ENCODE measurements around the gene HES6.
"Not testable (repeated sequence)": the region's sequence is repeated elsewhere in the genome, so short reads cannot be mapped to it uniquely, and the experiment has no call there.

Gene HES6, protein sequence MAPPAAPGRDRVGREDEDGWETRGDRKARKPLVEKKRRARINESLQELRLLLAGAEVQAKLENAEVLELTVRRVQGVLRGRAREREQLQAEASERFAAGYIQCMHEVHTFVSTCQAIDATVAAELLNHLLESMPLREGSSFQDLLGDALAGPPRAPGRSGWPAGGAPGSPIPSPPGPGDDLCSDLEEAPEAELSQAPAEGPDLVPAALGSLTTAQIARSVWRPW

DNA sequence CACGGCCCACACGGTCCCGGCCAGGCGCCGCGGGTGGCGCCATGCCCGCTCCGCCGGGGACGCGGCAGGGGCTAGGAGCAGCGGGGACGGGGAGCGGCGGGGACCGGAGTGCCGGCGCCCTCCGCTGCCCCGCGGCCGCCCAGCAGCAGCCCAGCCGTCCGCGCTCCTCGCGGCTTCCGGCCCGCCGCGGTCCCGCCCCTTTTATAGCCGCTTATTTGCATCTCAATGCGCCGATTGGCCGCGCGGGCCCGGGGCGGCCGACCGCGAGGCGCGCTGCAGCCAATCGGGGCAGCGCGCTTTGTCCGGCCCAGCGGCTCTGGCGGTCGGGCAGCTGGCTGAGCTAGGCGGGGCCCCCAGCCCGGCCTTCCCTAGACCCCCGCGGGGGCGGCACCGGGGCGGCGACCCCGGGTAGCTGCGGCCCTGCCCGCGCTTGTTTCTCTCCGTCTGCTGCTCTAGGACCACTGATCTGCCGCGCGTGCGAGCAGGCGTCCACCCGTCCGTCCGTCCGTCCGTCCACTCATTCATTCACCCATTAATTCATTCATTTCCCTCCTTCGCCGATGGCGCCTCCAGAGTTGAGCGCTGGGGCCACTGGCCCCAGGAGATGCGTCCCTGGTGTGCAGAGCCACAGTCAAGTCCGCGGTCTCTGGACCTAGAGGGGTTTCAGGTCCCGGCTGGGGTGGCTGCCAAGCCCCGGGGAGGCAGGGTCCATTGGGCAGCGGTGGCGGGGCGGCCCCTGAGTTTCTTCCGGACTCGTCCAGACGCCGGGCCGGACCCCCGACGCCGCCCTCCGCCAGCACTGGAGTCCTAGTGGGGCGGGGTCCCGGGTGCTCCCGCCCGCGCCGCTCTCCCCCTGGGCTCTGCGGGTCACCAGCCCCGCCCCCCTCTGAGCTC lies at the start of gene HES6:
TSS of gene HES6 (minus strand) at position 176 of the 894 bp plus-strand sequence. CDS start at position 43, 133 bp downstream.
- peak; percentile 24 for DNase-seq

DNA sequence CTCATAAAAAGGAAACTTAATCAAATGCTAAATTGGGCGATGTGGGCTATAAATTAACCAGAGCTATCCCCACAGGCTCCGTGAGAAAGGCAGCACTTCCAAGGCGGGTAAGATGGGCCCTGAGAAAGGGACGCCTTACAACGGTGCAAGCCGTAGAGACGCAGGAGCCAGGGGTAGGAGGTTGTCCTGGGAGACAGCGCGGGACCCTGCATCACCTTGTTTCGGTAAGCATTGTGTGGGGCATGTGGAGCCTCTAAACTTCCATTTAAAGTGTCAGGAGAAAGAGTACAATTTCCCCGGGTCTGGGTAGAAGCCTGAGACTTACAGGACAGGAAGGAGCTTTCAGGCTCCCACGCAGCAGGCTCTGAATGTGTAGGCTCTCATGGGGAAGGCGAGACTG lies 49.7 kb upstream of the HES6 start:
- no peak for DNase-seq

DNA sequence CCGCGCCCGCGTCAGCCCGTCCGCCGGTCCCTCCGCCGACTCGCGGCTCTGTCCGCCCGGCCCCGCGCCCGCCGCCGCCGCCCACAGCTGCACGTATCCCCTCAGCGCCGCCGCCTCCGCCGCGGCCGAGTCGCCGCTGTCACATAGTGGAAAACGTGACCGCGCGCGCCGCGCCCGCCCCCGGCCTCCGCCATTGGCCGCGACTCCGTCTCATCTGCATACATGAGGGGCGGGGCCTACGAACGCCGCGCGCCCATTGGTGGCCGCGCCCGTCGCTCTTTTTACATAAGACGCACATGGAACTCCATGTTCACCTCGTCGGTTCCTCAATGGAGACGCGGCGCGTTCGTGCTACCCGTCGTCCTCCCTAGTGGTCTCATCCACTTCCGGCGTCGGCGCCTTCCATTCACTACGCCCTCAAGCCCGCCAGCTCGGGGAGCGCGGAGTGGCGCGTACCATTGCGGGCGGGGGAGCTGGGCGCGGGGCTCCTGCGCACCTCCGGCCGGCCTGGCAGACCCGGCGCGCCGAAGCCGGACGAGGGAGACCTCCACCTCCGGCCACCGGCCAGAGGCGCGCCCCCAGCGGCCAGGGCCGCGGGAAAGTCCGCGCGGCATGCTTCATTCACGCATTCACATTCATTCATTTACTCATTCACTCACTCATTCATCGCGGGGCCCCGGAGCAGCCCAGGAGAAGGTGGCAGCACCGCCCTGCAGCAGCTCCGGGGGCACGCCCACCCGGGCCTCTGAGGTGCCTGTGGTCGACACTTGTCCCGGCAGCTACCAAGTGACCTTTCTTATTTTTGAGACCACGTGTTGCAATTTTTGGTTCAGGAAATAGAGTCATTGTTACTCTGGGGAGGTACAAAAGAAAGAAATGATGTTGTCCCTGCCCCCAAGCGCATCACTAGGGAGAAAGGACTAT lies 49.1 kb upstream of the HES6 start:
- peak; percentile 89 for DNase-seq

DNA sequence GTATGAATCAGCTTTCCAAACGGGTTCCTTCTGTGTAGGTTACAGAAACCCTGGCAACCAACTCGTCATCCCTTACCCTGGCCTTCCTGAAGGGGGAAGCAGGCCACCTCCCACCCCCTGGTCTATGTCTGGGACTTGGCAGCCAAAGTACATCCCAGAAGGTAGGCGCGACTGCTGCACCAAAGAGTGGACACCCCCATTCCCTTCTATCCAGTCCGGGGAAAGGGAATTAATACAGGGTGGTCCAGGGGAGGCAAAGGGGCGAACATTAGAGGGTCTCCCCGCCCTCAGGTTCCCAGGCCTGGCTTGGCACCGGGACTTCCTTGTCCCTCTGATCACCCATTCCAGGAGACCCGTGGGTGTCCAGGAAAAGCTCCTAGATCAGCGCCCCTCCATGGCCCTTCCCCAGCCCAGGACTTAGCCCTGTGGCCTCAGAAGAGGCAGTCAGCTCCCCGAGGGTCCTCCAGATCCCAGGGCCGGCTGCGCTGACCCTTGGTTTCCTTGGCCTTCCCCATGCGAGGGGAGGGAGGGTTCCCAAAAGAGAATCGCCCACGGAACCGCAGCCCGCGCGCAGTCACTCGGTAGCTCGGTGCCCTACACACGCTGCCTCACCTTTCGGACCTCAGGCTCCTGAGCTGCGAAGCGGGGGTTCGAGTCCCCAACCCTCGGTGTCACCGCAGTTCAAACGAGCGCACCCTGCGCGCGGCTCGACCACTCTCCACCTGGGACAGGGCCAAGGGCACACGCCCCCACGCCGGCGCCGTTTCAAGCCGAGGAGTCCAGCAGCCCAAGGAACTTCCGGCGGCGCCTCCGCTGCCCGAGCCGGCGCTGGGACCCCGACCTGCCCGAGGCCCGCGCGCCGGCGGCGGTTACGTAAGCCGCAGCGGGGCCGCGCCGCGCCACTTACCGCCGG lies 48.2 kb upstream of the HES6 start, which contains the start of gene PER2:
TSS of gene PER2 (minus strand) at position 874 of the 913 bp plus-strand sequence. CDS start 10,674 bp downstream, outside the sequence.
- DNase-seq = peak; percentile 52

DNA sequence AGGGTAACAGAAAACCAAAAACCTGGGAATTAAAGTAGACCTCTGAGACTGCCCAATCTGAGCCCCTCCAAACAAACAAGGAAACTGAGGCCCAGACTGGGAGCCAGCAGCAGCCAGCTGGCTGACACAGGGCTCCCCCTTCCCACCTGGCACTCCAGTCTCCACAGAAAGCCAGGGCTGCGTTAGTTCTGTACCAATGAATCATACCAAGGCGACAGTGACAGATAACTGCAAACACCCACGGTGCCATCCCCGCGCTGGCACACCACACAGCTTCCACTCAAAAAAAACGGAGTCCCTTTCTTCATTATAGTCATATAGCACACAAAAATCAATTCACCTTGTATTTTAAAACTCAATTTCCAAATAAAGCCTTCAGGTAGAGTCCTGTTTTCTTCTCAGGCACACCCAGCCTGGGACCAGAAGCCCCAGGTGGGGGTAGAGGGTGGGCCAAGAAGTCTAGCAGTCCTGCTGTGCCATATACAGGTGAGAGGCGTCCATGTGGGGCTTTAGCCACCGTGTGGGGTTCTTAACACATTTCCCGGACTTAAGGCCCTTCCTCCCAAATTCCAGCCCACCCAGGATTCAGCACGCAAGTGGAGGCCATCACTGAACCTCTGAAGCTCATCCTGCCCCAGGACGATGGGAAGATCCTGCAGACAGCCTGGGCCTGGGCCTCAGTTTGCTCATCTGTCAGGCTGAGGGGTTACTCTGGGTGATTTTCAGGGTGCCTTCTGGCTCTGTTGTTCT lies 47.3 kb upstream of the HES6 start:
- DNase-seq = no peak

DNA sequence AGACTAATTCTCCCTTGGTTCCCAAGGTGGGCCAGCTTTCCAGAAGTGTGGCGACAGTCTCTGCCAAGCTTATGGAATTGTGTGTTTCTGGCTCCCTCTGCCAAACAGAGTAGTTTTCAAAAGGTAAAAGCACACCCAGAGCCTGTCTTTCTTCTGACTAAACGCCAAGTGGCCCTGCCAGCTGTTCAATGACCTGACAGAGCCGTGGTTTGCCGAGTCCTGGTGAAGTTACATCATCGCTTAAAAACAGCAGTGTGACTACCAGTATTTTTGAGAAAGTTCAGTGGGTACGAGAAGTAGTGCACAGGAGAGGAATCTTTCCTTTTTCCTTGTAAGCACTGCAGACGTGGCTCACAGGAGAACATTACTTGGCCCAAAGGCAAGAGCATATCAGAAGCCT lies 46.7 kb upstream of the HES6 start:
- DNase-seq = peak; percentile 12

DNA sequence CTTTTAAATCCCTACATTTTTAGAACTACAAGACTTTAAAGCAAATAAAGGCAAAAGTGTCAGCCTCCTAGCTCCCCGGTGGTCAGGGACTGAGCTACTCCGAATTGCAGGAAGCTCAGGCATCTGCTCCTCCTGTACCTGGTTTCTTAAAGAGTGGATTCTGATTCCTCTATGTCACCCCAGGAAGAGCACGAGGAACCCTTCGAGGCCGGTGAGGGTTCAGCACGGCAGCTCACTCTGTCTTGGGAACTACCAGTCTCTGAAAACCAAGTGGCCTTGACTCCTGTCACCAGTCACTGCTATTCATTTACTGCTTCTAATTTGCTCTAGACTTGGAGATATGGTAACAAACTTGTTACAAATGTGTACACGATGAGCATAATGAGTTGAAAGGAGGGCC lies 46.3 kb upstream of the HES6 start:
- DNase-seq = no peak

DNA sequence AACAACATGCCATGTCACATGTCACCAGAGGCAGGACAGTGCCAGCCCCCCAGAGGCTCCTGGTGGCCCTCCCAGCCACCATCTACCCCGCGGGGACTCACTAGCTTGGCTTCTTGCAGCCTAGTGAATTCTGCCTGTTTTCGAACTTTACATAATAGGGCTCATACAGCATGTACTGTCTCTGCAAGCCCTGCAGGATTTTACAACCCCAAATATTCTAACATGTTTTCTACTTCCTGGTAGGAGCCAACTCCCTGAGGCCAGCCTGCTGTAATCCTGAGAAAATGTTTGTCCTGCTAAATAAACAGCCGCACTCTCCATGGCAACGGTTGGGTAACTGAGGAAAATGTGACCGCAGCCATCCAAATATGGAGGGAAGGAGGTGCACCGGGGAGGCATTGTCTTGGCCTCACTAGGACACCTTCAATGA lies 45.8 kb upstream of the HES6 start:
- DNase-seq = peak; percentile 45

DNA sequence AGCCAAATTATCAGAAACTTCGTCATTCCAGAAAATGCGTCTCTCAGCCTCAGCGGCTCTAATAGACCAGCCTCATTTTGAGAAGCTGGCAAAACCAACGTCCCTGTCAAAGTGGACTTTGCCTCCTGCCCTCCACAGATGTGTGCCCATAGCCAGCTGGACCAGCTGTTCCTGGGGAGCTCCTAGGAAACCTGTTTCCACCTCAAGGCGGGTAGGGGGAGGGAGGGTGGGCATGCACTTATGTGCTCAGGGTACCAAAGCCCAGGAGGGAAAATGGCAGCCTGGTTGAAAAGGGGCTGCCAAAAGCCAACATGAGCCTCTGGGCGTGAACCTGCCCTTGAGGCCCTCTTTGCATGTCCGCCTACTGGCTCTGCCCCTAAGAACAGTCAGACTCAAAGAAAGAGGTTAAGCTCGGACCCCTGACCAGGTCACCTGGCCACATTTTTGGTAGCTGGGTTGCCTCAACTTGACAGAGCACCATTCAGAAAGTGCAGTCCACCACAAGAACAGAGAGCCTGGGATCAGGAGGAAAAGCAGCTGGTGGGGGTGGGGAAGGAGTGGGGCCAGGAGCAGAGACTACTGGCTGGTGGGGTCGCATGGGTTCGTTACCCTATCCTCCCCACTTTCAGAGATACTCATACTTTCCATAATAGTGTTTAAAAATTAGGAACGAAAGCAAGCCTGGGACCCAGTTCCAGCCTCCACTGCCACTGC lies 45.1 kb upstream of the HES6 start:
- DNase-seq = no peak

DNA sequence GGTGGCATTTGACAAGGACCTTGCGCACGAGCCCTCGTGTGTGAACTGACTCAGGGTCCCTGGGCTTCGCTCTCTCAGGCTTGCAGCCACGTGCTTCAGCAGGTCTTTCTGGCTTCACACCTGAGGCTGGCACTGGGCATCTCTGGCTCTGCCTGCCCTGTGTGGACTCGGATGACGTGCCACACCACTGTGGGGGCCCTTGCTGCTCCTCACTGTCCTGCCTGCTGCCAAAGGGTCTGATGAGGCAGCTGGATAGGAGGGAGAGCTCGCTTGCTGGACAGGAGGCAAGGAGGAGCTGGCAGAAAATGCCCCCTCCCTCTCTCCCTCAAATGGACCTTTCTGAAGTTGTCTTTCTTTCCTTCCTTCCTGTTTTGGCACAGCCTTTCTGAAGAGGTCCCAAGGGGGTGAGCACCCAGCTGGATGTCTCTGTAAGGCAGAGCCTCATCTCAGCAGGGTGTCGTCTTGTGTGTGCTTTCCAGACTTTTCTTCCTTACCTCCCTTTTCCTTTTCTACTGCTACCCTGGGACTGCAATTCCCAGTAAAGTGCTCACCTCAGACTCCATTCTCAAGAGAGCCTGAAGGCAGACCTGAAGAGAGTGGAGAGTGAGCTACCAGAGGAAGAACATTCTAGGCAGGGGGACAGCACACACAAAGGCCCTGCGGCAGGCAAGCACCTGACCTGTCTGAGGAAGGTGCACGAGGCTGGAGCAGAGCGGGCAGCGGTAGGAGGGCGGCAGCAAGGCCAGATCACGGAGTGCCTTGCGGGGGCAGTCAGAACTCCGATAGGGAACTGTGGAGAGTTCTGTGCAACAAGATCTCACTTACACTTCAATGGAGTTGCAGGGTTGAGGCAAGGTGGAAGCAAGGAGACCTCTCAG lies 43.3 kb upstream of the HES6 start:
- DNase-seq = no peak

DNA sequence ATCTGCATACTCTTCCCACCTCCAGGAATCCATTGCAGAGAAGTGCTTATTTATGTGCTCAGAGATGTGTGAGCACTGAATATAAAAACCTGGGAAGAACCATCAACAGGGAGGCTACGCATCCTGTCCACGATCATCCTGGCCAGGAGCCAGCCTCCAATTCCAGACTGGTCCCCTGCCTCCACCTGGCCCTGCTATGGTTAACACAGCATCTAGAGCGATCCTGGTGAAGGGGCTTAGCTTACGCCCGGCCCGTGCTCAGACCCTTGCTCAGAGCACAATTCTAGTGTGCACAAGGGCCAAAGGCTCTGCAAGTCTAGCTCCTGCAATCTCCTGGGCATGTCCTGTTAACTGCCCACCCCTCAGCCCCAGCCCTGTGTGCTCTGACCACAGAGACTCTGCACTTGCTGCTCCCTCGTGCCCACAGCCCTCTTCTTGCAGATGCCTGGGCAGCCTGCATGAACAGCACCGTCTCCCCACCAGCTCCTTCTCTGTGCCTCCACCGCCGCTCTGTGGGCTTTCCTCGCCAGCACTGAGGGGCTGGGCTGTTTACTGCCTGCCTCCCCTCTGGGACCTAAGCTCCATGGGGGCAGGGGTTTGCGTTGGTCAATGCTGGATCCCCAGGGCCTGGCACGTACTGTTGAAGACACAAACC lies 42.1 kb upstream of the HES6 start:
- no peak for DNase-seq

DNA sequence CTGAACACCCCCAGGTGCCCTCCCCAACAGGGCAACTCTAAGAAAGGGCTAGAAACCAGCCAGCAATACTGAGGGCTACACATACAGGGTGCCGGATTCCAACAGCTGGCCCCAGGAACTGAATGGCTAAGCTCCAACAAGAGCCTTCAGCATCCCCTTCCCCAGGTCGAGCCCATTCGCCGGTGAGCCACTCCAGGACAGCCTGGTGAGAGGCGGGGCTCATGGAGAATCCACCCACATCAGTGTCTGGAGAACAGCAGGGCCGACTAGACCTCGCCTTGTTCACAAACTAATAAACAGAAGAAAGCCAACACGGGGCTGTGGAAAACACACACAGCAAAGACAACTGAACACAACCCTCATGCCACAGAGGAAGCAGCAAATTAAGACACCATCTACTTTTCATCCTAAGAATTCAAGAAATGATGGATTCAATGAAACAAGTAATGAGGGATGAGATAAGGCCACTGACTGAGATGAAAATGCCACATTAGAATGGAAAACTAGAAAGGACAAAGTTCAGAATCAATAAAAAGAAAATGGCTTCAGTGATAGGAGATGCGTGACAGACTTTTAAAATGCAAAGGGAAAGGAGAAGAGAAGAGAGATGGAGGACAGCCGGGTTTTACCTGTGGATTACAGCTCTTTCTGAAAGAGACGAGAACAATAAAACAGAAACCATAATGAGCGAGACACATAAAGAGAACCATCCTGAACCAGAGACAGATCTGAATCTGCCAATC lies 40.4 kb upstream of the HES6 start:
- DNase-seq = no peak

DNA sequence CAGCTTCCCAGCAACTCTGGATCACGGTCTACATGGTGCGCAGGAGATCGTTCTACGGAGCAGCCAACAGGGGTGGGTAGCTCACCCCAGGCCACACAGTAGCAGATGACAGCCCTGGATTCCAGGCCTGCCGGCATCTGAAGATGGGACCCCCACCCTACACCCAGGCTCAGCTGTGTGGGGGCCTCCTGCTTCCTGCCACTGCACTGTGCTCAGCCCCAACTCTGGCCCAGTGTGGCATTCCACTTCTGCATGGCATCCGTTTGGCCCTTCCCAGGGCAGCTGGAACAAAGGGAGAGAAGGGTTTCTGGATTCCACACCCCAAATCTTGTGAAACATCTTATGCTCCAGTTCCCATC lies 39.5 kb upstream of the HES6 start:
- DNase-seq = no peak

DNA sequence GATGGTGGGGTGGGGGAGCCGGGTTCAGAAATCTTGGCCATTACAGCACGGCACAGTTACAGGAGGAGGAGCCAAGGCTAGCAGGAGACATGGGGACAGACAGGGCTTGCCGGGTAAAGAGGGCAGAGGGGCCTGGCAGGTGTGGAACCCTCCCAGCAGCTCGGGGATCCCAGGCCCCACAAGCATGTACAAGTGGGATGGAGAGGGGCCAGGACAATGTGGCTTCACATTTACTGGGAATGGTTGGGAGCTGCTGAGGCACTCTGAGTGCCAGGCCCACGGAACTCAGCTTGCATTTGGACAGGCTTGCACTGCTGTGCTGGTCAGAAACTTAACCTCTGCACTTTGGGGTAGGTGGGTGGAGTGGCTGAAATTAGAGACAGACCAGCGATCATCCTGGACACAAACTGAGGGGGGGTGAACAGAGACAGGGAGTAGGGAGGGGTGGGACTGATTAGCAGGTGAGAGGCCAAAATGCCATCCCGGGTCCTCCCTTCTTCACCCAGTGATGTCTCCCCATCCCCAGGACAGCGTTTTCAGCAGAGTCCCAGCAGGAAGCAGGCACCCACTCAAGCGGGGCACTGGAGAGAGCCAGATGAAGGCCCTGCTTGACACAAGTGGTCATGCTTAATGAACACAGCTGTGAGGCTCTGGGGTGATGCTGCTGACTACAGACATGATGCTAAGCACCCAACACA lies 38.9 kb upstream of the HES6 start:
- DNase-seq = no peak

DNA sequence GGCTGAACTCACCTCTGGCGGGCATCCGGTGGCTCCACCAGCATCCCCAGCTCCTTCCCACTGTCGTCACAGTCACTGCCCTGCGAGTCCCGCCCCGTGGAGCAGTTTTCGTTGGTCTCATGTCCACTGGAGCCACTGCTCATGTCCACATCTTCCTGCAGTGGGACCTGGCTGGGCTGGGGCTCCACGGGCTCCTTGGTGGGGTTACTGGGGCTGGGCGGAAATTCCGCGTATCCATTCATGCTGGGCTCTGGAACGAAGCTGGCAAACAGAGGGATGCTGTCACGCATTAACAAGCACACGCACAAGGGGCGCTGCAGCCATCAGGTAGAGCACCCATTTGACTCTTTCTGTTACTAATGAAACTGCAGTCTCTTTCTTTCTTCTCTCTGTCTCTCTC lies 37.9 kb upstream of the HES6 start:
- DNase-seq = no peak

DNA sequence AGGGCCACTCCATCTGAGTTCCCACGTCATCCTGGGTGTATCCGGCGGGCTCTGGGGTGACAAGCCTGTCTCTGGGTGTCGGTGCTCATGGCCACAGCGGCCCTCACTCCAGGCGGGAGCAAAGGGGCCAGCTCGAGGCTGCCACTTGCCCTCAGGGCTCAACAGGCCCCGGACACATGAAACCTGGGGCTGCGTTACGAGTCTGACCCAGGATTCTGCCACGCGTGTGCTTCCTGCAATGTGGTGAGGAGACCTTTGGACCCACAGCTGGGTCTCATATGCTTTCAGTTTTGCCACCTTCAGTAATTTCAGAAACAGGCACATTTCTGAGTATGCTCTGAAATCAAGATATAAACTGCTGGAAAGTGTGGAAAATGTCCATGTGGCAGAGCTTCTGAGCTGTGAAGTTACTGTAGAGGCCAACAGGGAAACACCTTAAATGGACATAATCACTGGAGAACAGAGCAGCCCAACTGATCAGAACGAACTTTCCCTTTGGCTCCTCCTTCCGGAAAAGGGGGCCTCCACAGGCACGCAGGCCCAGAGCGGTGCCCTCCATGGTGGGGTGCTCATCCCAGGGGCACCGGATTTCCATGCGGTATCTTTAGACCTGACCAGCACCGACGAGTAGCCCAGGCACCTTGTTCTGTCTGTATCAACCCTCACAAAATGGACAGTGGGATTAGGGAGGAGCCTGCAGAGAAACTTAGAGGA lies 34.5 kb upstream of the HES6 start:
- no peak for DNase-seq

DNA sequence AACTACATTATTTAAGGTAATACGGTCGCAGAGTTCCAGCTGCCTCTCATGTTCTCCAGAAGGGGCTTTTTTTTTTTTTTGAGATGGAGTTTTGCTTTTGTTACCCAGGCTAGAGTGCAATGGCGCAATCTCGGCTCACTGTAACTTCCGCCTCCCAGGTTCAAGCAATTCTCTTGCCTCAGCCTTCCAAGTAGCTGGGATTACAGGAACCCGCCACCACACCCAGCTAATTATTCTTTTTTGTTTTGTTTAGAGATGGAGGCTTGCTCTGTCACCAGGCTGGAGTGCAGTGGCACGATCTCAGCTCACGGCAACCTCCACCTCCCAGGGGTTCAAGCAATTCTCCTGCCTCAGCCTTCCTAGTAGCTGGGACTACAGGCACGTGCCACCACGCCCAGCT lies 33.6 kb upstream of the HES6 start:
- DNase-seq = not testable (repeated sequence)
